Stimulated activated effector memory CD8-positive, alpha-beta T cell treated with anti-CD3 and anti-CD28 coated beads, Interleukin-12 subunit alpha, Interleukin-12 subunit beta, amount 100 ng/mL, for 72 hours (primary cell): Measurements from ENCODE around the gene PEX14.
A peak's percentile ranks its signal among the peaks of the same experiment; 100 is the strongest.

Experiments used
- ATAC-seq: fragments of 150-1000 bp; cut with Tn5 transposase; 2 replicates; pipeline ENCODE4 v1.10.0; 2021
- DNase-seq, 2 donors: peaks; one replicate each; pipeline ENCODE4 v3.0.0; 2021 to 2022; ENCODE audit warnings: low spot score in 2 of 2
- H3K27ac Mint-ChIP-seq: one replicate; pipeline ENCODE4 v1.8.0; 2022; ENCODE audit warnings: mild to moderate bottlenecking, mixed read lengths
- H3K36me3 Mint-ChIP-seq: one replicate; pipeline ENCODE4 v1.8.0; 2022; ENCODE audit warnings: mild to moderate bottlenecking, mixed read lengths
- H3K4me1 Mint-ChIP-seq: one replicate; pipeline ENCODE4 v1.8.0; 2022; ENCODE audit warnings: mixed read lengths
- H3K4me3 Mint-ChIP-seq: one replicate; pipeline ENCODE4 v1.8.0; 2022; ENCODE audit warnings: mild to moderate bottlenecking, mixed read lengths
- H3K9me3 Mint-ChIP-seq: one replicate; pipeline ENCODE4 v1.8.0; 2022; ENCODE audit warnings: mixed read lengths

PEX14 gene

DNA sequence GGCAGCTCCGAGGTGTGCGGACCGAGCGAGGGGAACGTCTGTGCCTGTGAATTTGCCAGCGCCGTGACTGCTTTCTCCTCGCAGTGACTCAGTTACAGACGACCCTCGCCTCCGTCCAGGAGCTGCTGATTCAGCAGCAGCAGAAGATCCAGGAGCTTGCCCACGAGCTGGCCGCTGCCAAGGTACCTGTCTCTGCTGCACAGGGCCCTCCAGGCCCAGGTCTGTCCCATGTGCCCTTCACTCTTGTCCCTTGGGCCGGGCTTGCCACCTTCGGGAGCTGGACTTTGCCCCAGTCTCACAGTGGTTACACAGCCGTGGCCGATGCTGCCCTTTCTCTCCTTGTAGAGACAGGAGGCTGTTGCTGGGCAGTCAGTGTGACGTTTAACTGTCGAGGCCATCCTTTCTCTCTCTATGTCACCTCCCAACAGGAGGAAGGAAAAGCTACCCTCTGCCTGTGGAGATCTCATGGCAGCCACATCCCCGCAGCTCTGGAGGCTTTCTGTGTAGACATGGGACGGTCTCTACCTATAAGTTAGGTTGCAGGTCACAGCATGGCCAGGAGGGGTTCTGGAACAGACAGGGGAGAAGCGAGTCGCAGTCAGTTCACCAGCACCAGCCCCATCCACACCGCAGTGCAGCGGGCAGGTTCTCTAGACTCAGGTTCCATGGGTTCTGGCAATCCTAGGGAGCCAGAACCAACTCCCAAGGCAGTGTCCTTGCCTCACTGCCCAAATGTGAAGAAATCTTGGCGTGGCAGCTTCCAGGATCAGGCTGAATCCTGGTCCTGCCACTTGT lies 149.7 kb downstream of the PEX14 start:
- no peak overlapping the region for H3K4me3 Mint-ChIP-seq
- DNase-seq, result no peak
- no peak overlapping the region for H3K27ac Mint-ChIP-seq
- H3K36me3 Mint-ChIP-seq, result peaks cover 11% of the 10 kb centered on the region
- H3K9me3 Mint-ChIP-seq, result no peaks in the 10 kb centered on the region
- no peak for ATAC-seq
- no peaks in the 10 kb centered on the region for H3K4me1 Mint-ChIP-seq

DNA sequence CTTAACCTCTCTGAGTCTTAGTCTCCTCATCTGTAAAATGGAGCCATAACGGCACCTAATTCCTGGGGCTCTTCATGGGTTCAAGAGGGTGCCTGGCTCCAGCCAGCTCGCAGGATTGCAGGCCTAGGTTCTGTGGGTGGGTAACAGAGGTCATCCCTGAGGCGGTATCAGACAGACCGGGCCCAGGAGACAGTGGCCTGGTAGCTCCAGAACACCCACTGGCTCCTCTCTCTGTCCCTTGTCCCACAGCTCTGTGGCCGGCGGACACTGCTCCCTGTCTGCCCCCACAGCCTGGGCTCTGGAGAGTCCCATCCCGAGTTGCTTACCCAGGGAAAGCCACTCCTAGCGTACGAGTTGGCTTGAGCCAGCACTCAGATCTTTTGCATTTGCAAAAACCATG lies 150.3 kb downstream of the PEX14 start:
- ATAC-seq (no peak), DNase-seq (no peak)
- Mint-ChIP-seq H3K9me3 (no peaks in the 10 kb centered on the region), H3K36me3 (peaks cover 11% of the 10 kb centered on the region), H3K4me3 (no peak overlapping the region), H3K4me1 (no peaks in the 10 kb centered on the region), H3K27ac (no peak overlapping the region)

DNA sequence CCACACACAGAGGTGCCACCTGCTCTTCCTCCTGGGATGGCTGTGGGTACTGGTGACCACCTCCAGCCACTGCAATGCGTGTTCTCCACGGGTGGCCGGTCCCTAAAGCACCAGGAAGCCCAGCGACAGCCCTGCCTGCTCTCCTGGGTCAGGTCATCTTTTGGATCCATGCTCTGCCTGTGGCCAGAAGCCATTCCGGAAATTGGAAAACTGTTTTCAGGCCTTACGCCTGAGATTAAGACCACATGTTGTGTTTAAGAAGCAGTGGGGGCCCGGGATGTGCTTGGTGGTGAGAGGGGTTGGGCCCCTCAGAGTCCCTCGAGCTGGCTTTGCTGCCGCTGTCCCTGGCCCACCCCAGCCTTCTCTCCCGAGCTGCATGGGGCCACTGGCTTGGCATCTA lies 150.8 kb downstream of the PEX14 start:
- Mint-ChIP-seq H3K27ac (no peak overlapping the region), H3K9me3 (no peaks in the 10 kb centered on the region), H3K4me1 (no peaks in the 10 kb centered on the region), H3K36me3 (peaks cover 15% of the 10 kb centered on the region), H3K4me3 (no peak overlapping the region)
- ATAC-seq, result no peak
- DNase-seq, result no peak

DNA sequence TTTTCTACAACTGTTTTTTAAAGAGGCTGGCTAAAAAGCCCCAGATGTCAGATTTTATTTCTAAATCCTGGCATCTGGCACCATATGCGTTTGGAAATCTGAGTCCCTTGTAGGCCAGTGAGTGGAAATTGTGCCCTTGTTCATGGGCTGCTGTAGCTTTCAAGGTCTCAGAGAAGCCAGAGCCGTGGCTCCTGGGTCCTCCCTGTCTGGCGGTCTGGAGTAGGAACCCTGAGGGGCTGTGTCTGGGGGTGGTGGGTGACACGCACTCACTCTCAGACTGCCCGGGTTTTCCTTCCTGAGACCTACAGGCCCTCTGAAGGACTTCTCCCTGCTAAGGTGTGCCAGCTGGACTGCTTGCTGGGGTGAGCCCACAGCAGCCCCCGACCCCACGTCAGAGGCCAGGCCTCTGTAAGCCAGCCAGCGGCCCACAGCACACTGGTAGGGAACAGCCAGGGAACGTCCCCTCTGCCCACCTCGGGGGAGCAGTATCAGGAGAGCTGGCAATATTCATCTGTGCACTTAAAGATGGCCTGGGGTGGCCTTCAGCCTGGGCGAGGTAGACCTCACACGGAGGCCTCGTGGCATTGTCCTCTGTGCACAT lies 151.5 kb downstream of the PEX14 start:
- Mint-ChIP-seq H3K4me3 (no peak overlapping the region), H3K4me1 (no peaks in the 10 kb centered on the region), H3K9me3 (no peaks in the 10 kb centered on the region), H3K36me3 (peaks cover 17% of the 10 kb centered on the region), H3K27ac (no peak overlapping the region)
- ATAC-seq, result no peak
- no peak for DNase-seq

DNA sequence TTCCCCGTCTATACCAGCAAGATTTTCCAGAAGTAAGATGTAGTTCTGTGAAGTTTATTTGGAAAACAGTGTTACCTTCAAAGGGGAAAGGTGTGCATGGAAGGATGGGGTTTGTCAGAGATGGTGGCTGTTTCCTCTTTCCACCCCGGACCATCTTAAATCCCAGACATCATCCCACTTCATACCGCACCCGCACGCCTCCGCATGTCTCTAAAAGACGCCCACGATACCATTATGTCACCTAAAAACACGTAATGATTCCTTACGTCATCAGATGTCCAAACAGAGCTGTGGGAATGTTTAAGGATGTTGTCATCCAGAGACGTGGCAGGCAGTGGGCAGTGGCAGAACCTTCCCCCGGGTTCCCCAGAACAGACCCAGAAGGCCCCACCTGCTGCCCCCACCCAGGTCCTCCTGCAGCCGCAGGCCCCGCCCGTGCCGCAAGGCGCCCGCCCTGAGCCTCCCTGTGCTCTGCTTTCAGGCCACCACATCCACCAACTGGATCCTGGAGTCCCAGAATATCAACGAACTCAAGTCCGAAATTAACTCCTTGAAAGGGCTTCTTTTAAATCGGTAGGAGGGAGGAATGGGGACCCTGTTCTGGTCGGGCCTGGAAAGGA lies 152.2 kb downstream of the PEX14 start:
- peaks cover 17% of the 10 kb centered on the region for H3K36me3 Mint-ChIP-seq
- no peak for ATAC-seq
- H3K4me1 Mint-ChIP-seq, result no peaks in the 10 kb centered on the region
- no peaks in the 10 kb centered on the region for H3K9me3 Mint-ChIP-seq
- H3K27ac Mint-ChIP-seq, result no peak overlapping the region
- no peak overlapping the region for H3K4me3 Mint-ChIP-seq
- DNase-seq, result no peak

DNA sequence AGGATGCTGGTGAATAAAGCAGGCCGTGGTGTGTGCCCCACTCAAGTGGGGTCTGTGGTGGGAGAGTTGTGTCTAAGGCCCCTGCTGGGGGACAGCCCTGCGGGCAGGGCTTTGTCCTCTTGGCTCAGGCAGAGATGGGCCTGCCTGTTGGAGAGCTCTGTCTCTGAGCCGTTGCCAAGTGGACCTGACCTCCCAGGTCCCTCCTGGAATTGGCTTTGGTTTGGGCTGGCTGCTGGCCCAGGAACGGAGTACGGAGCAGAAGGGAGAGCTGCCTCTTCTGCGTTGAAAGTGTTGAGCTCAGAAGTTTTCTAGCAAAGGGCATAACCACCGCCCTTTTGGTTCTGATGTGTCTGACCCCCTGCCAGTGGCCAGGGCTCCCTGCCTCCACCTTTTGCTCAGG lies 153.9 kb downstream of the PEX14 start:
- H3K27ac Mint-ChIP-seq, result no peak overlapping the region
- H3K36me3 Mint-ChIP-seq, result peaks cover 16% of the 10 kb centered on the region
- H3K4me3 Mint-ChIP-seq, result no peak overlapping the region
- DNase-seq (no peak), ATAC-seq (no peak)
- no peaks in the 10 kb centered on the region for H3K9me3 Mint-ChIP-seq
- no peaks in the 10 kb centered on the region for H3K4me1 Mint-ChIP-seq

DNA sequence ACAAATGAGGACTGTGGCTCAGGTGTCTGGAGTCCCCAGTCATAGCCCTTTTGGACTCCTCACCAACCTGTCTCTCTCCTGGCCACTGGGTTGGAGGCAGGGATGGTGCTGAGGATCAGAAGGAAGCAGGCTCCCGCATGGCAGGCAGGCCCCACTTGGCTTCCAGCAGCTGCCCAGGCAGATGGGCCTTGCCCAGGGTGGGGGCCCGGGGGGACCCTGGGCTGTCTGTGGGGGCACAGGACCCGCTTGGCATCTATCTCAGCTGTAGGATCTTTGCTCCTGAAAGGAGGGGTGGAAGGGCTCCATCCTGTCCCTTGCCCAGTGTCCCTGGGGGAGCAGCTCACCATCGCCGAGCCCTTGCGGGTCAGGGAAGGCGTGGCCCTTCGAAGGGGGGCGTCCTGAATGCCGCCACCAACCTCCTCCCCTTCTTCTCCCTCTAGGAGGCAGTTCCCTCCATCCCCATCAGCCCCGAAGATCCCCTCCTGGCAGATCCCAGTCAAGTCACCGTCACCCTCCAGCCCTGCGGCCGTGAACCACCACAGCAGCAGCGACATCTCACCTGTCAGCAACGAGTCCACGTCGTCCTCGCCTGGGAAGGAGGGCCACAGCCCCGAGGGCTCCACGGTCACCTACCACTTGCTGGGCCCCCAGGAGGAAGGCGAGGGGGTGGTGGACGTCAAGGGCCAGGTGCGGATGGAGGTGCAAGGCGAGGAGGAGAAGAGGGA lies 154.5 kb downstream of the PEX14 start:
- DNase-seq, result no peak
- Mint-ChIP-seq H3K9me3 (no peaks in the 10 kb centered on the region), H3K4me3 (no peak overlapping the region), H3K4me1 (no peaks in the 10 kb centered on the region), H3K27ac (peak overlapping the region; percentile 45), H3K36me3 (peaks cover 11% of the 10 kb centered on the region)
- ATAC-seq, result no peak

DNA sequence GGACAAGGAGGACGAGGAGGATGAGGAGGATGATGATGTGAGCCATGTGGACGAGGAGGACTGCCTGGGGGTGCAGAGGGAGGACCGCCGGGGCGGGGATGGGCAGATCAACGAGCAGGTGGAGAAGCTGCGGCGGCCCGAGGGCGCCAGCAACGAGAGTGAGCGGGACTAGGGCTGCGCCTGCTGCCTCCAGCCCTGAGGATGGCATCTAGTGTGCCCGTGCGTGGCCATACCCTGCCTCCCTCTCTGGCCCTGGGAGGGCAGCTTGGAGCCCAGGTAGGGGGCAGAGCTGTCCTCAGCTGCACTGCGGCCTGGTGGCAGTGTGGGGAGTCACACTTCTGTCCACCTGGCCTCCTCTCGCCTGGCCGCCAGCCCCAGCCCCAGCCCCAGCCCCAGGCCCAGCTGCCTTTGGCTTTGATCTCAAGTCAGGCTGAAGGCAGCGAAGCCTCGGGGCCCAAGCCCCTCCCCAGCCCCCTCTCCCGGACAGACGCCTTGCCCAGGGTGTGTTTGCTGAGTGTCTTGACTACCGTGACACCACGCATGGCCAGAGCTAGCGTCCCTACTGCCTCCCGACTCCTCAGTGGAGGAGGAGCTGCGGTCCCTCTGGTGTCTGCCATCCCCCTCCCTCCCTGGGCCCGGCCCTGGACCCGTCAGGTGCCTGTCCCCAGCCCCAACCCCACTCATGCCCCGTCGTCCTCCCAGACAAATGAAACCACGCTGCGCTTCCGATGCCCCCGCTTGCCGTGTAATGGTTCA lies 155.2 kb downstream of the PEX14 start:
- Mint-ChIP-seq H3K4me3 (no peak overlapping the region), H3K9me3 (no peaks in the 10 kb centered on the region), H3K4me1 (no peaks in the 10 kb centered on the region), H3K27ac (peak overlapping the region; percentile 45), H3K36me3 (peaks cover 11% of the 10 kb centered on the region)
- no peak for DNase-seq
- ATAC-seq, result no peak

DNA sequence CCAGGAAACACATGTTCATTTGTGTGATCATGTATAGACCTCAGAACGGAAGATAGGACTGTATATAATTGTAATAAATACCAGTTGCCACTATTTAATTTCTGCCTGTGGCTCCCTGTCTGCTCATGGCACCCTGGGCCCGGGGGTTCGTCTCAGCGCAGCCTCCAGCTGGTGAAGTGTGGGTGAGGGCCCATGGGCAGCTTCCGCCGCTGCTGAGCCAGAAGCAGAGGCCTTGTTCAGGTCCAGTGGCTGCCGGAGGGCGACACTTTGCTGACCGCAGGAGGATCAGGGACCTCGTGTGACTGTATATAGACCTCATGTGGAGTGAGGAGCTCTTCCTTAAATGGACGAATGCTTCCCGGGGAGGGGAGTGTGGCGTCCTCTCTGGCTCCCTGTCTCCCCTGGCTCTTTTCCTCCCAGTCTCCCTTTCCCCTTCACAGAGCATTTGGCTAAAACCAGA lies 155.9 kb downstream of the PEX14 start:
- no peak overlapping the region for H3K4me3 Mint-ChIP-seq
- H3K4me1 Mint-ChIP-seq, result no peaks in the 10 kb centered on the region
- H3K27ac Mint-ChIP-seq, result no peak overlapping the region
- peaks cover 14% of the 10 kb centered on the region for H3K36me3 Mint-ChIP-seq
- no peak for DNase-seq
- no peaks in the 10 kb centered on the region for H3K9me3 Mint-ChIP-seq
- no peak for ATAC-seq

DNA sequence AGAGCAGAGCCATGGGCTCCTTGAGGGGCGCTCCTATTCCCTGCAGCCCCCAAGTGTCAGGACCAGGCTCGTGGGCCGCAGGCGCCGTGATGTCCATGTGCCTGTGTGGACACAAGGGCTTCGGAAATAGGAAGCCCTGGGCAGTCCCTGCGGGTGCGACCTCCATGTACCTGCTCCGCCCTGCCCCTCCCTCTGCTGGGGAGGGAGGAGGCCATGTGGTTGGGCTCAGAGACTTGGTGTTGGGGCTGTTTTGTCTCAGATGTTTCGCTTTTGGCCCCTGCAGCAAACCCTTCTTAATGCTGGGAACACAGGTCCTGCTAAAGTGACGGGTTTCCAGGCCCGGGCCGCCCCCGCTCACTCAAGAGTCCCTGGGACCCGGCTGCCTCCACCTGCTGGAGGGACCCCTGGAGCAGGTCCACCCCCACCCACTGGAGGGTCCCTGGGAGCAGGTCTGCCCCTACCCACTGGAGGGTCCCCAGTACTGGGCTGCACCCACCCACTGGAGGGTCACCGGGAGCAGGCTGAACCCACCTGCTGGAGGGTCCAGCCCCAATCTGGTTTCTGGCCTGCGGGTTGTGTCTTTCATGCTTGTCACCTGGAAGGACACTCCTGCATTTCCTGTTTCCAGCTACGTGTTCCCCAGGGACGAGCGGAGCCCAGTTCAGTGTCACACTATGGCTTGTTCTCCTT lies 156.5 kb downstream of the PEX14 start:
- peaks cover 17% of the 10 kb centered on the region for H3K36me3 Mint-ChIP-seq
- H3K27ac Mint-ChIP-seq, result no peak overlapping the region
- ATAC-seq, result peak; percentile 9
- H3K4me1 Mint-ChIP-seq, result no peaks in the 10 kb centered on the region
- no peak overlapping the region for H3K4me3 Mint-ChIP-seq
- H3K9me3 Mint-ChIP-seq, result no peaks in the 10 kb centered on the region
- no peak for DNase-seq

DNA sequence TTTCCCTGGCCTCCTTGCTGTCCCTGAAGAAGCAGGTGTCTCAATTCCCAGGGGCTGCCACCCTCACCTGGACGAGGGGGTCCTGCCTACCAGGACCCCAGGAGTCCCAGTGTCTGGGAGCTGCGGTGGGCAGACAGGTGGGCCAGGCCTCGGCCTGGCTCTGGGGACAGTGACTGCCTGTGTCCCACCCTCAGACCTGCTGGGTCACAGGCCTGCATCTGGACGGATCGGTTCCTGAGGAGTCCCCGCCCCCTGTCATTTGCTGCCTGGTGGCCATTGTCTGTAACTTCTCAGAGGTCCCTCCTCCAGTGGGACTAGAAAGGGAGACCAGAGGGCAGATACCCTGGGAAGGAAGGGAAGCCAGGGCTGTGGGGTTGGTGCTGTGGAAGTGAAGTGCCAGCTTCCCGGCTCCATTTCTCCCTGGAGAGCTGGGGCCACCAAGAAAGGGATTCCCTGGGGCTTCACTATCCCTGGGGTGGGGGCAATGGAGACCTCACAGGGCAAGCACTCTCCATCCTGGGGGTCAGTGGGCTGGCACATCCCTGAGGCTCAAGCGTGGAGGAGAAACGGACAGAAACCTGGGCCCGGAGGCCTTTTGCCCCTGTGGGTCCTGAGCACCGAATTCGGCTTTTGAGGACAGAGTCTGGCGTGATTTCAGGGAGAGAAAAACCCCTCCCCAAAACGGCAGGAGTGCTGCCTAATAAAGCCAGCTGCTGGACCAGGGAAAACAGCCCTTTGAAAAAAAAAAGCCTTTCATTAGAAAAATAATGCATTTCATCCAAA lies 157.3 kb downstream of the PEX14 start:
- Mint-ChIP-seq H3K9me3 (no peaks in the 10 kb centered on the region), H3K4me3 (no peak overlapping the region), H3K4me1 (no peaks in the 10 kb centered on the region), H3K36me3 (peaks cover 17% of the 10 kb centered on the region), H3K27ac (no peak overlapping the region)
- DNase-seq, result no peak
- no peak for ATAC-seq

DNA sequence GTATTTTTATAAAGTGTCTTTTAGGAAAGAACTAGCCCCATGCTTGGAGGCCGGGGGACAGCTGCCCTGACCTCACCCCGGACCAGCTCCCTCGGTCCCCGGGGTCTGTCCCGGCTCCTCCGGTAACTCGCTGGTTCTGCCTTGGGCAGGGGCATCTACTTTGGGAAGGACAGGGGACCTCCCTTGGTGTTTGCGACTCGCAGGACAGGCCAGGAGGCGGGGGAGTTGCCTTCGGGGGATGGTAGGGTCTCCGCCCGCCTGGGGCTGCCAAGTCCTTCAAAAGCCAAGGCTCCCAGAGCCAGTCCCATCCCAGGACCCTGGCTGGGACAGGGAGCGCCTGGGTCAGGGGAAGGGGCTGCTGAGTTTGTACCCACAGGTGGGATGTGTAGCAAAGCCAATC lies 157.9 kb downstream of the PEX14 start:
- Mint-ChIP-seq H3K36me3 (peaks cover 17% of the 10 kb centered on the region), H3K9me3 (no peaks in the 10 kb centered on the region), H3K4me1 (no peaks in the 10 kb centered on the region), H3K4me3 (no peak overlapping the region), H3K27ac (no peak overlapping the region)
- ATAC-seq (no peak), DNase-seq (no peak)

DNA sequence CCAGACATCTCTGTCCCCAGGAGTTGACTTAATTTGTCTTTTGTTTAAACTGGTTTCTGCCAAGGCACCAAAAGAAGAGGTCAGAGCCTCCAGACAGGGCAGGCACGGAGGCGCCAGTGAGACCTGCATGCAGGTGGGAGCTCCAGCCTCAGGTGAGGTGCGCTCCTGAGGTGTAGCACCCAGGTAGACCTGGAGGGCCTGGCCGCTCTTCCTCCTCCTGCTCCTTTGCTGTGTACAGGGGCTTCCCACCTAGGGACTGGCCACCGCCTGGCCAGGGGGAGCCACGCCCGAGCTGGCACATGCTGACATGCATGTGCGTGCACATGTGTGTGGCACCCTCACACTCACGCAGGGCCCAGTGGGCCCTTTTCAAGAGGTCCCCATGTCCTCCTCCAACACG lies 158.7 kb downstream of the PEX14 start:
- Mint-ChIP-seq H3K9me3 (no peaks in the 10 kb centered on the region), H3K4me3 (no peak overlapping the region), H3K27ac (no peak overlapping the region), H3K4me1 (no peaks in the 10 kb centered on the region), H3K36me3 (peaks cover 14% of the 10 kb centered on the region)
- ATAC-seq (no peak), DNase-seq (no peak)

DNA sequence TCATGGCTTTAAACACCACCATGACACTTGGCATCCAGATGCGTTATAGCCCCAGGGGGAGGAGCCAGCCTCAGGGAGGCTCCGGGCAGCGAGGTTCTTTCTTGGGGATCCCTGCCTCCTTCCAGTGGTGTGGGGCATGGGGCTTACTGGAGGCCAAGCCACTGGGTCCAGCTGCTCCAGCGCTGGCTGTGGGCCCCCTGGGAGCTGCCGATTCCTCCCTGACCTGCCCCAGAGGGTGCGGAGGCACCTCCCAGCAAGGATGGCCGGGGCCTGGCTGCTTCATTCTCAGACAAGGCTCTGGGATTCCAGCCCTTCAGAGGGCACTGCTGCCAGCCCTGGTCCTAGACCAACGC lies 159.3 kb downstream of the PEX14 start:
- ATAC-seq (no peak), DNase-seq (no peak)
- no peak overlapping the region for H3K27ac Mint-ChIP-seq
- H3K4me1 Mint-ChIP-seq, result no peaks in the 10 kb centered on the region
- no peaks in the 10 kb centered on the region for H3K9me3 Mint-ChIP-seq
- no peak overlapping the region for H3K4me3 Mint-ChIP-seq
- peaks cover 11% of the 10 kb centered on the region for H3K36me3 Mint-ChIP-seq
